H1 (cell line): Measurements from ENCODE around the gene WDR19.

ENCODE experiments used
- CBX5 ChIP-seq: fragments of 300-800, 300-1000 bp; sonication (generic); IDR thresholded peaks from 2 replicates; pipeline ENCODE4 v1.7.1; 2016; ENCODE audit warnings: antibody characterized with exemption, low read length, low read depth
- CHD7 ChIP-seq: fragments of 300-600 bp; sonication (generic); IDR thresholded peaks from 2 replicates; pipeline ENCODE4 v1.7.1; 2012; ENCODE audit warnings: low read length, moderate library complexity, mild to moderate bottlenecking, inconsistent platforms; ENCODE audit not compliant: insufficient replicate concordance
- EGR1 ChIP-seq: IDR thresholded peaks from 2 replicates; pipeline ENCODE4 v1.6.1; 2011; ENCODE audit warnings: low read depth, low read length, borderline replicate concordance
- EP300 ChIP-seq, 2 experiments: IDR thresholded peaks; 1 replicate in 1 of 2; 2 replicates in 1 of 2; pipeline ENCODE4 v1.6.1; 2011 to 2012; ENCODE audit warnings: low read depth in 2 of 2, low read length in 2 of 2, mild to moderate bottlenecking in 2 of 2, borderline replicate concordance in 1 of 2, inconsistent platforms in 1 of 2, moderate library complexity in 1 of 2
- EZH2 ChIP-seq: fragments of 200-600 bp; sonication (generic); IDR thresholded peaks from 2 replicates; pipeline ENCODE4 v1.7.1; 2012; ENCODE audit warnings: low read depth, mild to moderate bottlenecking, moderate library complexity, low read length, inconsistent platforms; ENCODE audit not compliant: severe bottlenecking
- GABPA ChIP-seq: IDR thresholded peaks from 2 replicates; pipeline ENCODE4 v1.6.1; 2011; ENCODE audit warnings: mild to moderate bottlenecking, low read length, moderate library complexity, borderline replicate concordance; ENCODE audit not compliant: insufficient read depth
- MAX ChIP-seq: IDR thresholded peaks from 2 replicates; pipeline ENCODE4 v1.6.1; 2012; ENCODE audit warnings: inconsistent platforms
- POLR2AphosphoS5 ChIP-seq: IDR thresholded peaks from 2 replicates; pipeline ENCODE4 v1.6.1; 2011; ENCODE audit warnings: low read depth, low read length
- TAF1 ChIP-seq: IDR thresholded peaks from 2 replicates; pipeline ENCODE4 v1.6.1; 2011; ENCODE audit warnings: mild to moderate bottlenecking, low read depth, low read length
- TBP ChIP-seq: IDR thresholded peaks from 2 replicates; pipeline ENCODE4 v1.6.1; 2011; ENCODE audit warnings: low read depth, low read length, improper control_type of control experiment
- TEAD4 ChIP-seq: IDR thresholded peaks from 2 replicates; pipeline ENCODE4 v1.6.1; 2012; ENCODE audit warnings: low read depth, low read length, inconsistent platforms, mixed read lengths
- YY1 ChIP-seq: IDR thresholded peaks from 2 replicates; pipeline ENCODE4 v1.6.1; 2011; ENCODE audit warnings: low read depth, mild to moderate bottlenecking, low read length
- TF ChIP-seq, protein P1 (sequence below), 3 experiments: IDR thresholded peaks; 1 replicate in 2 of 3; 2 replicates in 1 of 3; pipeline versions ENCODE4 v1.5.1 to v1.6.1; 2011; ENCODE audit warnings: low read length in 3 of 3, mild to moderate bottlenecking in 3 of 3, inconsistent platforms in 2 of 3, low read depth in 1 of 3, moderate library complexity in 1 of 3; ENCODE audit not compliant: insufficient read depth in 1 of 3; ENCODE audit errors: control extremely low read depth in 1 of 3

DNA sequence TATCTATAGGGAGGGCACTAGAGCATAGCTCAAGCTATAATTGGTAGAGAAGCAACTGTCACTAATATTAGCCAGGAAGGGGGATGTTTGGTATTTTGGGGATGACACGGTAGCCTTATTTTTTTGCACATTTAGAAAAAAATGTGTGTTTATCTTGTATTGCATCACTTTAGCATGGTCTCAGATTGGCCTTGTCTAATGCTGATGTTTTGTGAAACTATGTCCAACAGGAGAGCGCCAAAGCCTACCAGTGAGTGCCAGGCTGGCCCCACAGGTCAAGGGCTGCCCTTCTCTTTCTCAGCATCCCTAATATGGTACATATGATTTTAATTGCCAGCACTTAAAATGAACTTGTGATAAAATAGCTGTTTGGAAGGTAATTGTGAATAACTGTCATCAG, 24.8 kb upstream of the WDR19 start:
- no peak for TF ChIP-seq TBP
- no peak for TF ChIP-seq CBX5
- no peak for TF ChIP-seq EZH2
- no peak for TF ChIP-seq TAF1
- no peak for TF ChIP-seq POLR2AphosphoS5
- no peak for TF ChIP-seq EGR1
- TF ChIP-seq CHD7: no peak
- TF ChIP-seq, protein P1, sequence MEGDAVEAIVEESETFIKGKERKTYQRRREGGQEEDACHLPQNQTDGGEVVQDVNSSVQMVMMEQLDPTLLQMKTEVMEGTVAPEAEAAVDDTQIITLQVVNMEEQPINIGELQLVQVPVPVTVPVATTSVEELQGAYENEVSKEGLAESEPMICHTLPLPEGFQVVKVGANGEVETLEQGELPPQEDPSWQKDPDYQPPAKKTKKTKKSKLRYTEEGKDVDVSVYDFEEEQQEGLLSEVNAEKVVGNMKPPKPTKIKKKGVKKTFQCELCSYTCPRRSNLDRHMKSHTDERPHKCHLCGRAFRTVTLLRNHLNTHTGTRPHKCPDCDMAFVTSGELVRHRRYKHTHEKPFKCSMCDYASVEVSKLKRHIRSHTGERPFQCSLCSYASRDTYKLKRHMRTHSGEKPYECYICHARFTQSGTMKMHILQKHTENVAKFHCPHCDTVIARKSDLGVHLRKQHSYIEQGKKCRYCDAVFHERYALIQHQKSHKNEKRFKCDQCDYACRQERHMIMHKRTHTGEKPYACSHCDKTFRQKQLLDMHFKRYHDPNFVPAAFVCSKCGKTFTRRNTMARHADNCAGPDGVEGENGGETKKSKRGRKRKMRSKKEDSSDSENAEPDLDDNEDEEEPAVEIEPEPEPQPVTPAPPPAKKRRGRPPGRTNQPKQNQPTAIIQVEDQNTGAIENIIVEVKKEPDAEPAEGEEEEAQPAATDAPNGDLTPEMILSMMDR (IDR thresholded peaks at IDR 0.05; ENCODE audit: control extremely low read depth in 1 of 3, insufficient read depth in 1 of 3, low read depth in 1 of 3, low read length in 3 of 3): no peak
- TF ChIP-seq YY1: no peak
- no peak for TF ChIP-seq GABPA
- TF ChIP-seq MAX: no peak
- TF ChIP-seq TEAD4: no peak
- TF ChIP-seq EP300 (IDR thresholded peaks at IDR 0.05; ENCODE audit: borderline replicate concordance in 1 of 2, low read depth in 2 of 2, low read length in 2 of 2): no peak
